GM19324 (cell line): ENCODE measurements around the gene KCTD16.
A peak's percentile ranks its signal among the peaks of the same experiment; 100 is the strongest.

Experiments
- ATAC-seq: cut with Tn5 transposase; IDR thresholded peaks from one replicate; pipeline ENCODE4 v1.9.1; 2021; ENCODE audit warnings: mild to moderate bottlenecking, moderate library complexity; ENCODE audit not compliant: unreplicated experiment, low FRiP score

Gene KCTD16

DNA sequence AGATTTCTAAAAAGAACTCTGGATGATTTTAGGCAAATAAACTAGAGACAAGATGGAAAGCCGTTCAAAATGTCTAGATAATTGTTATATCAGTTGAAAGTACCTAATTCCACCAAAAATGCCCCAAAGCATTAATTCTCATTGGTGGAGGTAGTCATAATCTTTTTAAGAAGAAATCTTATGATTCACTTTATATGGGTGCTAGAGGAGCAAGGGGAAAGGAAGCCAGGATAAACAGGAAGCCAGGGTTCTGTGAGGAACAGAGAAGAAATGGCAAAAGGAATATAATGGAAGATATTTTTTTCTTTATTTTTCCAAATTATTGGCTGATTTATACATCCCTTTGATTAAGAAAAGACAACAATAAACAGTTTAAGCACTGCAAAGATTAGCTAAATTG lies 8.0 kb upstream of the KCTD16 start:
- ATAC-seq, result no peak

DNA sequence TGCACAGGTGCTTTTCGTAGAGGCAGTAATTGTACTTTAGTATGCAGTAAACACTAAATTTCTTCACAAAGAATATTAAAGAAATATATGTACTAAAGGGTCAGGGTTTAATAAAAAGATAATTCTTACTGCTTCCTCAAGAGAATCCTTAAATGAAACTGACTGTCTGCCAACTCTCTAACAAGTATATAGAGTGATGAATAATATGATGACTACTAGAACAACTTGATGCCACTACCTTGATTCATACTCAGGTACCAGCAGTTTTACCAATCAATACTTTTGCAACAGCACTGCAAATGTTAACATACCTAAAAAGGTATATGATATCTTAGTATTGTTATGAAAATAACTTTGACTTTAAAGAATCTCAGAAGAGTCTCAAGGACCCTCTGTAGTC lies 4.0 kb upstream of the KCTD16 start:
- no peak for ATAC-seq

- ATAC-seq, result no peak
Observed at GRCh38 chr5:144167998-144168397, 2.7 kb upstream of the KCTD16 start.

- no peak for ATAC-seq
Observed at GRCh38 chr5:144169904-144170275, 783 bp upstream of the KCTD16 start.

DNA sequence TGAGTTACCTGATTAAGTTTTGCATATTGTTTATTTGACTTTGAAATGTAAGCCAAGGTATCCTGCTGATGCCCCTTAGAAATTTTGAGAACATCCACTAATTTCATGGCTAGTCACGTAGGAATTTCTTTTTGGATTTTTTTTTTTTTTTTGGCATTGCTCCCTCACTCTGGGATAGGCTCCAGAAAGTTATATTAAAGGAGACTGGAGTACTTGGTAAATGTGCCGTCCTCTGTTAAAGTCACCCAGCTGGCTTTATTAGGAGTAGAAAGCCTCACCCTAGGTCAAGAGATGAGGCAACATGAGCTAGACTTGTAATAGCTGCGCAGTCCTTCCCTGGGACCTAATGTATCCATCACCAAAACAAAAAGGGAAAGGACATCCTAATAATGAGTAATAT lies 3.1 kb downstream of the KCTD16 start:
- ATAC-seq, result no peak

- ATAC-seq, result no peak
Observed at GRCh38 chr5:144177548-144177947, 6.9 kb downstream of the KCTD16 start.

GRCh38 chr5:144179226-144179625 lies 8.6 kb downstream of the KCTD16 start:
- ATAC-seq, result no peak

- ATAC-seq, result no peak
Observed at GRCh38 chr5:144183254-144183889, 12.7 kb downstream of the KCTD16 start.

GRCh38 chr5:144187699-144188294 lies 17.1 kb downstream of the KCTD16 start:
- ATAC-seq, result peak; percentile 86

- no peak for ATAC-seq
Observed at GRCh38 chr5:144189800-144190429, 19.2 kb downstream of the KCTD16 start.

DNA sequence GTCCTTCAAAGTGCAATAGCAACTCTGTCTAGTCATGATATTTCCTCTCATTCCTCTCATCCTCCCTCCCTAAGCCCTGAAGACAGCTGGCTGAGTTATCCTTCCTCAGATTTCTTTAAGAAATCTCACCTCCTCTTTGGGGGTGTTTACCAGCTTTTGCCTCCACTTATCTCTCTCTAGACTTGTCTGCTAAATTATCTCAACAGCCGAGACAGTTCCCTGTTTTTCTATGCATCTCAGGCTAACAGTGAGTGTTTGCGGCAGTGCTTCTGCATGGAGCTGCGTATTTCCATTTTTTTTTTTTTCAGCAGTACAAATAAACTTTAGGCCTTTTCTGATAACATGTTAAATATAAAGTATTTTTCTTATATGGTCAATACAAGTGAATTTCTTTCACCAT lies 20.9 kb downstream of the KCTD16 start:
- no peak for ATAC-seq

- ATAC-seq, result peak; percentile 97
Observed at GRCh38 chr5:144191998-144192397, 21.3 kb downstream of the KCTD16 start.

DNA sequence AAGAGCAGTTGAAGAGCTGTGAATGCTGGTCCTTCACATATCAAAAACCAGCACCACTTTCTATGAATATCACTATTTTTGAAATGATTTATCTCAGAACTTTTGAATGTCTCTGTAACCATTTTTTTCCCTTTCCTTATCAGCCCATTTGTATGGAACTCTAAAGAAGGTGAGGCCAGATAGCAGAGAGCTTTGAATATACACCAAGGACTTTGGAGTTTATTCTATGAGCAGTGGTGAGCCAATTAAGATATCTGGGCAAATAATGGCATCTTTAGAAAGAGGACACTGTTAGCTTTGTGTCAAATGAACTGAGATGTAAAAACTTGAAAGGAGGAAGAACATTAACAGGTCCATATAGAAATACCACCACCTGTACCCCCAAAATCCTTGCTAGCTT lies 22.0 kb downstream of the KCTD16 start:
- no peak for ATAC-seq

DNA sequence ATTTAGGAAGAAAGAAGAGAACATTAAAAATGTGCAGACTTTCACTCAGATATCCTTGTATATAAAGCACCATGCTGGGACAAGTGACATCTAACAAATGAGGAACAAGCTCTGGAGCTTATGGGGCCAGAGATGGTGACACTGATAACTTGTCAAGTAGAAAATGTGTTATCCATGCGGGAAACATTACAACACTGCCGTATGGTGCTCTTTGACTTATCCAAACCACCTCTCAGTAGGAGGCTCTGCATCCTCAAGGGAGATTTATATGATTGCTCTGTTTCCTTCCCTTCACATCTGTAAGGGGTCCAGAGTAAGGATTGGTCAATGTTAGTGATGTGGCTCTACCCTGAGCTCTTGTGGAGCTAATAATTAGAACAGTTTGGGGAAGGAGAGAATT lies 23.5 kb downstream of the KCTD16 start:
- no peak for ATAC-seq

- ATAC-seq, result no peak
Observed at GRCh38 chr5:144195448-144195847, 24.8 kb downstream of the KCTD16 start.

- ATAC-seq, result no peak
Observed at GRCh38 chr5:144196612-144197011, 25.9 kb downstream of the KCTD16 start.

DNA sequence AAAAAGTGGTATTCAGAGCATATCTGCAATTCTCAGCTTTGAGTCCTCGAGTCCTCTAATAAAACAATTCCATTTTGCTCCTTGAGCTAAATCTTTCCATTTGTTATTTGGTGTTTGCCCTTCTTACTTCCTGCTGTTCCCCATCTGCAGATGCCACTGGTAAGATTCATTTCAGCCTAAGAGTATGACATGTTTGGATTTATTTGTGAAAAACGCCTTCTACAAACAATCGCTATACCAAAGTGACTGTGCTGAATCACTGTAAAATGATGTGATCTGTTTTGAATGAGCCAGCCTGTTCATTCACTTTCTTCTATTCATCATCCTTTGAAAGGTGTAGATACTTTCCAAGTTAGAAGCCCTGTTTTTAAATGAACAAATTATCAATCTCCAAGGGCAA lies 27.7 kb downstream of the KCTD16 start:
- ATAC-seq, result no peak

GRCh38 chr5:144201588-144201987 lies 30.9 kb downstream of the KCTD16 start:
- no peak for ATAC-seq

- ATAC-seq, result no peak
Observed at GRCh38 chr5:144202072-144202471, 31.4 kb downstream of the KCTD16 start.

- ATAC-seq, result no peak
Observed at GRCh38 chr5:144202726-144203125, 32.1 kb downstream of the KCTD16 start.

DNA sequence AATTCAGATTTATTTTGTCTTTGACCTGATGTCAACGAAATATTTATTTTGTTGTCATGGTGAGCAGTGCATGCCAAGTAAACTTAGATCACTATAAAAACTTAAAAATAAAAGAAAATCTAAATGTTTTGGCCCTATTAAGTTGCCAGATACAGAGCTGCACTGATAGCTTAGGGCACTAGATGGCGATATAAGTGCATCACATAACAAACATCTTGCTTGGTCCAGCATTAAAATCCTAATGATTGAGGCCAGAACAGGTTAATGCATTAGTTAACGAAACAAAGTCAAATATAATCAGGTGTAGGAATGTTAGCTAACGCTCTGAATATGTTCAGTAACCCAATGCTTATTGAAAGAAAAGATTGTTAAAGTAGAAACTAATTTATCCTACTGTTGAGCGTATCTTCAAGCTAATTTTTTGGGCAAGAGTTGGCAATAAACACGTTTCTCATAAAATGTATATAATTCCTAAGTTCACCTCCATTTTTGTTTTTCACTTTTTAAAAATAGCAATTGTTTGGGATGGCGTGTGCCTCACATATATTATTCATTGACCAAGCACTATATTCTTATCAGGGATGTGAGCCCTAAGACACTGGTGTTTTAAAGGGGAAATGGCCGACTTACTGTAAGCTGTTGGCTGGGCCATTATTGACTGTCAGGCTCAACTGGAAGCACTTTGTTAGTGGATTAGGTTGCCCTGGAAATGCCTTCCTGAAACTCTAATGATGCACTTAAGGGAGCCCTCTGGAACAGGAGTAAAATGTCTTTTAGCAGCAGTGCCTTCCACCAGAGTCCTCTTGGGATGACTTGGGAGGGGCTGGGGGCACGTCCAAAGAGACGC lies 33.3 kb downstream of the KCTD16 start:
- peak; percentile 66 for ATAC-seq
